ENCODE measurements around the gene KLC4.
A peak's percentile ranks its signal among the peaks of the same experiment; 100 is the strongest.
"Not testable (repeated sequence)": the region's sequence is repeated elsewhere in the genome, so short reads cannot be mapped to it uniquely, and the experiment has no call there.

KLC4 gene

DNA sequence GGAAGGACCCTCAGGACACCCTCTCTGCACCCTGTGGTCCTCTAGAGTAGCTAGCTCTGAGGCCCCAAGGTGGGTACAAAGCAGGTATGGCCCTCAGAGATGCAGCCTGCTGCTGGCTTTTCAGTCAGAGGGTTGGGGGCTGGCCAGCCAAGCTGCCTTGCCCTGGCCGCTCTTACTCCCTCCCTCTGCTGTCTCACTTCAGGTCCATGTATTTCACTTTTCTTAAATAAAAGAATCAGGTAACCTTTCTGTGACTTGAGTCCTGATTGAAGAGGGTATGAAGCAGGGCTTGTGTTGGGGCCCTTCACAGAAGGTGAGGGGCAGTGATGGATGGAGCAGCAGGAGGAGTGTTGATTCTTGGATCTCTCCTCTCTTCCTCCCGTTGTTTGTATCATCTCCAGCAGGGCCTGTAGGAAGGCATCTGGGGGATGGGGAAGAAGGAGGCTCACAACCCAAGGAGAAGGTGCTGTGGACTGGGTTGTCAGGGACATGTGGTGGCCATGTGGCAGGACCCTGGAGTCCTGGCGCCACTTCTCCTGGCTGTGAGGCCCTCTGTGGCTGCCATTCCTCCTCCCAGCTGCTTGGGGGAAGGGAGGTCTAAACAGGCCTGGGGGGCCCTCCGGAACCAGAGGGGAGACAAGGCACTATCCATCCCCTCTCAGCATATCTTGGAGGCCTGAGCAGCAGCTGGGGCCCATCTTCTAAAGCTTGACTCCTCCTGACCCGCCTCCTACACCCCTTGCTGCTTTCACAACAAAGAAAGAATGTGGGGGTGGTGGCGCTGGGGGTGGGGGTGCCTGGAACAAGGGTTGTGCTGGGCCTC, 15.6 kb downstream of the KLC4 start:
- DNase-seq: no peak

DNA sequence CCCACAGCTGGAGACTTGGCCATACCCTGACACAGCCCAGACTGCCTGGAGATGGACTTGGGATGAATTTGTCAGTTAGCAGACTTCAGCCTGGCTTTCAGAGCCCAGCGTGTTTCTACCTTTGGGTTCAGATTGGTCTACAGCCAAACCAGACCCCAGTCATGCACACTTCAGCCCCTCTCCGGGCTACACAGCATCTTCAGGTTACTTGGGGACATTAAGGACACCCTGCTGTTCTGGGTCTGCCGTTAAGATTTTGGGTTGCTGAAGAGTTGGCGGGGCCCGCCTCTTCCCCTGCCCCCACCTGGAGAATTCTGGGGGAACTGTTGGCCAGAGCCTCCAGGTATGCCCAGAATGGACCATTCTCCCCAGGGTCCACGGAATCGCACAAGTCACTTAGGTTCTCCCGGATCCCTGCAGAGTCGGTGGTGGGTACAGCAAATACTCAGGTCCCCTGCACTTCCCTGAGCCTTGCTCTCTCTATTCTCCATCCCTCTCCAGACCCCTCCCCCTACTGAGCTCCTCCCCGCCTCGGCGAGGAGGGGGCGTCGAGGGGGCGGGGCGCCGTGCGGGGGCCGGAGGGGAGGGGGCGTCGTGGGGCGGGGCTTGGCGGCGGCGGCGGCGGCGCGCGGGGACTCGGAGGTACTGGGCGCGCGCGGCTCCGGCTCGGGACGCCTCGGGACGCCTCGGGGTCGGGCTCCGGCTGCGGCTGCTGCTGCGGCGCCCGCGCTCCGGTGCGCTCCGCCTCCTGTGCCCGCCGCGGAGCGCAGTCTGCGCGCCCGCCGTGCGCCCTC, 16.4 kb downstream of the KLC4 start, which contains the start of gene PTK7:
PTK7 (plus strand) TSS at position 645 of the 794 bp plus-strand sequence. CDS start 175 bp downstream, outside the sequence.
- DNase-seq: peak; percentile 92

- peak; percentile 65 for DNase-seq
These were observed 17.3 kb downstream of the KLC4 start for GRCh38 chr6:43076464-43077332.

- no peak for DNase-seq
These were observed 17.9 kb downstream of the KLC4 start for GRCh38 chr6:43077333-43077809.

DNA sequence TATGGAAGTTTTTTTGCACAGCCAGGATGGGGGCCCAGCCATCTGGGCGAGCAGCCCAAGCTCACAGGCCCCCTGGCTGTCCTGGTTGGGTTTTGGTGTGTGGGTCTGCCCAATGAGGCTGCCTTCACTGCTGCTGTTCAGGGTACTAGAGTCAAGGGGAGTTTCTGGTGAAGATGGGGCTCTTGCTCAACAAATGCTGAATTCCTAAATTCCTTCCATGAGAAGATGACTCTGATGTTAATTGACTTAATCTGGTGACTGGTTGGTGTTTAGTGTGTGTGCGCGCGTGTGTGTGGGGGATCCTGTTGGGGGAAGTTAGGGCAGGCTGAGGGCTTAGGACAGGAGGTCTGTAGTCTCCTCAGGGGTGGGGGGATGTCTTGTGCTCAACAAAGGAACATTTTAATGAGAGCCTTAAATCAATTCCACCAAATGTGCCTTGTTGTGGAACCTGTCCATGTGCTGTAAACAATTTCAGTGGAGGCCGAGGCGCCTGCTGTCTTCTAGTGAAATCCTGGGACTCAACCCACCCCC, 18.6 kb downstream of the KLC4 start:
- DNase-seq: peak; percentile 43

- DNase-seq: peak; percentile 32
These were observed 19.3 kb downstream of the KLC4 start for GRCh38 chr6:43078691-43079090.

DNA sequence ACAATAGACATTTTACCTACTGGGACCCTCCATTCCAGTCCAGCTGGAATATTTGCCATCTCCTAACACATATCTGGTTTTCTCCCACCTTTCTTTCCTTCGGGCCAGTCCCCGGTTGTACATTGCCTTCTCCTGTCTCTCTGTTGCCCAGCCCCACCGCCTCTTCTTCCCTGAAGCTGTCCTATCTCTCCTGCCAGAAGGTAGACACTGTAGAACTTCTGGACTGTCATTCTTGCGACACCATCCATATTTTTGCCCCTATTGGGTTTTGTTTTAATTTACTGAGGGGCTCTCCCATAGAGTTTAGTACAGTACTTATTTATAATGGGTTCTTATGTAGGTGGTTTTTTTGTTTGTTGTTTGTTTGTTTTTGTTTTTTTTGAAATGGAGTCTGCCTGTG, 21.6 kb downstream of the KLC4 start:
- peak; percentile 9 for DNase-seq

DNA sequence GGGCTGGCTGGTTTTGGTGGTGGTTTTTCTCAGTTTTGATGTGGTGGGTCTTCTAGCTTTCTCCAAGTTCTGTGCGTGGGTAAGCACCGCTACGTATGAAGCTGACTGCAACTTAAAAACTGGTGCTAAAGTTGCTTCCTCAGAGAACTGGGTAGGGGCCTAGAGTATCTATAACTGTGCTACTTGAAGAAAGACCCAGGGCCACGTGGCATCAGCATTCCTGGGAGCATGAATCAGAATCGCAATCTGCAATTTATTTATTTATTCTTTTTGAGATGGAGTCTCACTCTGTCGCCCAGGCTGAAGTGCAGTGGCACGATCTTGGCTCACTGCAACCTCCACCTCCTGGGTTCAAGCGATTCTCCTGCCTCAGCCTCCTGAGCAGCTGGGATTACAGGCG, 22.5 kb downstream of the KLC4 start:
- not testable (repeated sequence) for DNase-seq

DNA sequence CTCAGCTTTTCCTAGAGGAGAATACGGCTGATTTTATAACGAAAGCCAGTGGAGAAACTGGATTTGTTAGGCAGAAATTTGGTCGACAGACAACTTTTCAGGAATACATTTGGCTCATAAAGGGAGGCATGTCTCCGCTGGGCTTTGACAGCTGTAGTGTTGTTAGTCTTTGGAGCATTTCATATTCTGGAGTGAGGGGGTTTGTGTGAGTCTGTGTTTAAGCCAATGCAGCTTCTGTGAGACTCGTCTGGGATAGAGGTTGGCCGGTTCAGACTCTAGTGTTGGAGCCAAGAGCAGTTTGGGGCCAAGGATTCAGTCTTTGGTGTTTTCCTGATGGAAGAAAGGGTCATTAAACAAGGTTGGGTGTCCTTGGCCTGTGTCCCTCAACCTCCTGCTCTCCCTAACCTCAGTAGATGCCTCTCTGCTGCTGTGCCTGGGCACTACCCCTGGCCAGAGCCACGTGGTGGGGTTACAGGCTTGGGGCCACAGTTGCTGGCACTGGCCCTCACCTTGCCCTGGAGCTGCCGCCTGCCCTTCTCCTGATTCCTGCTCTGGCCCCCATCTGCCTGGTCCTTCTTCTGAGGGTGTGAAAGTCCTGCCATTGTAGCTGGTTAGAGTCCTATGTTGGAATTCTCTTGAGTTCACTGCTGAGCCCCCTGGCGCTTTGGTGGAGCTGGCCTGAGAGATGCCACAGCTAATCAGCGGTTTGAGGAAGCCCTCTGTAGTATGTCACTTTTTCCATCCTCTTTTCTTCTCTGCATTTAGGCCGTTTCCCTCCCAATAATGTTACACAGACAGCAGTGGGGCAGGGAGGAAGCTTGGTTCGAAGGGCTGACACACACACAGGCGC, 23.6 kb downstream of the KLC4 start:
- peak; percentile 64 for DNase-seq

- DNase-seq: peak; percentile 27
These were observed 26.7 kb downstream of the KLC4 start for GRCh38 chr6:43086022-43086658.

DNA sequence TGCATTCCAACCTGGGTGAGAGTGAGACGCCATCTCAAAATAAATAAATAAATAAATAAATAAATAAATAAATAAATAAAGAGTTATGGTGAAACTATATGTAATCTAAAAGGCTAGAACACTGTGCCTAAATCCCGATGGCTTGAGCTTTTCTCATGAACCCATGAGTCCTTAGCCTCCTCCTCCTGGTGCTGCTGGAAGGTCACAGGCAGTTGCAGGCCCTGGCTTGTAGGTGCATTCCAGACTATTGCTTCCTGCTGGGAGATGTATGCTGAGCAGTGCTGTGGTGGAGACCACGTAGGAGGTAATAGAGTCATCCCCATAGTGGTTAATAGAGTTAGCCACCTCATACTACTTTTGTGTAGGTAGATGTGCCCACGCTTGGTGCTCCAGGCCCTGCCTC, 29.2 kb downstream of the KLC4 start:
- DNase-seq: peak; percentile 4

GRCh38 chr6:43089467-43089866, 30.0 kb downstream of the KLC4 start:
- no peak for DNase-seq

GRCh38 chr6:43089874-43090558, 30.6 kb downstream of the KLC4 start:
- peak; percentile 45 for DNase-seq

- DNase-seq: peak; percentile 48
These were observed 31.1 kb downstream of the KLC4 start for GRCh38 chr6:43090559-43090956.

DNA sequence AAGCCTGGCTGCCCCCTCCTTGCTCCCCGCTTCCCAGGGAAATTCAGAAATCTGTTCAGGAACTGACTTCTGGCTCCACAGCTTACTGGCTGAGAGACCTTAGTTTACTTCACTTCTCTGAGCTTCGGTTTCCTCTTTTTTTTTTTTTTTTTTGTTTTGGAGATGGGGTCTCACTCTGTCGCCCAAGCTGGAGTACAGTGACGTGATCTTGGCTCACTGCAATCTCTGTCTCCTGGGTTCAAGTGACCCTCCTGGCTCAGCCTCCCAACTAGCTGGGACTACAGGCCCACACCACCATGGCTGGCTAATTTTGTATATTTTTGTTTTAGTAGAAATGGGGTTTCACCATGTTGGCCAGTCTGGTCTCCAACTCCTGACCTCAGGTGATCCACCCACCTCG, 31.6 kb downstream of the KLC4 start:
- peak; percentile 21 for DNase-seq

GRCh38 chr6:43091436-43091991, 32.1 kb downstream of the KLC4 start:
- DNase-seq: no peak

DNA sequence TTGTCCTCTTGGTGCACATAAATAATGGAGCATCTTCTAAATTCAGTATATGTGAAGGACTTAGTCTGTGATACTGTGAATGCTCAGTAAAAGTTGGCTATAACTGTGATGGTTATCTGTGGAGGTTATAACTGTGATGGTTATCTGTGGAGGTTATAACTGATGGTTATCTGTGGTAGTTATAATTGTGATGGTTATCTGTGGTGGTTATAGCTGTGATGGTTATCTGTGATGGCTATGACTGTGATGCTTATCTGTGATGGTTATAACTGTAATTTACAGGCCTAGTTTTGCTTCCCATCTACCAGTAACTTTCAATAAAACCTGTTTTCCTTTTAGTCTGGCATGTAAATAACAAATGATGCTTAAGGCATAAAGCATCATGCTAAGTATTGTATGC, 33.2 kb downstream of the KLC4 start:
- DNase-seq: no peak

DNA sequence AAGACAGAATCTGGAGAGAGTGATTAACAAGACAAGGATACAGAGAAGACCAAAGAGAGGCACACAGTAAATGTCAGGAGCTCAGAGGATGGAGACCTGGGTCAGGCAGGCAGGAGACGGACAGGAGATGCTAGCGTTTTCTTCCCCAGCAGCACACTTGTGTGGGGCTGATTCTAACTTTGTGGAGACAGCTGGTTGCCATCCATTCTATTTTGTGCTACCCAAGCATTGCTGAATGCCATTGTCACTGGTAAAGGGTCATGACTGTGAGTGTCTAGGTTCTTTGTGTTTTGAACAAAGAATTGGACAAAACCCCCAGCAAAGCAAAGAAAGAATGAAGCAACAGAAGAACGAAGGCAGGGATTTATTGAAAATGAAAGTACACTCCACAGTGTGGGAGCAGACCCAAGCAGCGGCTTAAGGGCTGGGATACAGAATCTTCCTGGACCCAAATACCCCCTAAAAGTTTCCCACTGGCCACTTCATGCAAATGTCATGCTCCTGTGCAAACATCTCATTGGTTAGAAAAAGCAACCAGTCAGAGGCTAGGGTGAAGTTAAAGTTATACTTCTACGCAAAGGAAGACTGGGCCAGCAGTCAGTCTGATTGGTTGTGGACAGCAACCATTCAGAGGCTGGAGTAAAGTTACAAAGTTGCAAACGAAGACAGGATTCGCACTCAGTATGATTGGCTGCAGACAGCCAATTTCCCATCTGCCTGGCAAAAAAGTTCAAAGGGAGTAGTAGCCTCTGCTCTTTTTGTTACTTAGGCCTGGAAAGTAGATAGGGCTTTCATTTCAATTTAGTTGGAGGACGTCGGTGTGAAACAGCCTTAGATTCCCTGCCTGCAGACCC, 34.2 kb downstream of the KLC4 start:
- DNase-seq: no peak

DNA sequence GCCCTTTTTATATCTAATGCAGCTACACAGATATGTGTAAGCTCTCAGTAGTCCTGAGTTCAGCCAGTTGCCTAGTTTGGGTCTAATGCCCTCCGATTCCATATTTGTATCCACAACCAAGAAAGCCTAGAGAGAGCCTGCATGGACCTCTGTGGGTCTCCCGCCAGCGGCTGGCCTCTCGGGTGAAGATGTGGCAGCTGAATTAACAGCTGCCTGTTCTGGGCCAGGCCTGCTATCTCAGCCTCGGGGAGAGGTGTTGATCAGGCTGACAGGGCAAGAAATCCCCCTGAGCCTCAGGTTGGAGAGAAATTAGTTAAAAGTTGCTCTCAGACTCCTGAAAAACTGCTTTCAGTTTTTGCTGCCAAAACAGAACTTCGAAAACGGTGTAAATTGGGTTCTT, 36.5 kb downstream of the KLC4 start:
- peak; percentile 30 for DNase-seq
